WTC11 (cell line): ENCODE results near the gene ADGRD2. TPM values are rescaled to one million over a fixed set of nuclear protein-coding genes. Genes with fewer than 3 reads are reported as not detected.

Source experiments
- ATAC-seq: fragments of 200-7000 bp; cut with Tn5 transposase; 2 replicates; pipeline ENCODE4 v1.10.0; 2021; ENCODE audit warnings: mild to moderate bottlenecking, moderate library complexity
- CTCF ChIA-PET: fragments of 300-600 bp; sonication (Branson Sonifier 250); formaldehyde crosslinking; loops from one replicate; lab custom pipeline; 2021; ENCODE audit warnings: antibody characterized with exemption; lab: Charles Lee
- POLR2A ChIA-PET: fragments of 350-600 bp; sonication (Branson Sonifier 250); formaldehyde crosslinking; loops from one replicate; lab custom pipeline; 2021; ENCODE audit warnings: antibody characterized with exemption; lab: Charles Lee
- DNase-seq: peaks from one replicate; pipeline ENCODE4 v3.0.0; 2021; ENCODE audit warnings: low spot score
- H3K27ac Mint-ChIP-seq: 2 replicates; pipeline ENCODE4 v1.8.0; 2021; ENCODE audit warnings: mixed read lengths
- H3K27me3 Mint-ChIP-seq: 2 replicates; pipeline ENCODE4 v1.8.0; 2021; ENCODE audit warnings: low read depth, mild to moderate bottlenecking, moderate library complexity, mixed read lengths
- H3K36me3 Mint-ChIP-seq: 2 replicates; pipeline ENCODE4 v1.8.0; 2021; ENCODE audit warnings: mixed read lengths
- H3K4me1 Mint-ChIP-seq: 2 replicates; pipeline ENCODE4 v1.8.0; 2022; ENCODE audit warnings: mixed read lengths
- H3K4me3 Mint-ChIP-seq: 2 replicates; pipeline ENCODE4 v1.8.0; 2021; ENCODE audit warnings: mild to moderate bottlenecking, moderate library complexity, mixed read lengths
- H3K9me3 Mint-ChIP-seq: 2 replicates; pipeline ENCODE4 v1.8.0; 2021; ENCODE audit warnings: mixed read lengths
- CDX4 ChIP-seq: fragments of 250-450 bp; sonication (Bioruptor Pico); IDR thresholded peaks from 2 replicates; pipeline ENCODE4 v1.9.0; 2021; ENCODE audit warnings: moderate library complexity, mild to moderate bottlenecking, inconsistent platforms, borderline replicate concordance
- CREM ChIP-seq: sonication (generic); formaldehyde crosslinking; IDR thresholded peaks from 2 replicates; pipeline ENCODE4 v1.8.1; 2022; ENCODE audit warnings: mild to moderate bottlenecking, missing genetic modification reagents, moderate library complexity
- IRF2 ChIP-seq: sonication (generic); formaldehyde crosslinking; IDR thresholded peaks from 2 replicates; pipeline ENCODE4 v1.8.0; 2022; ENCODE audit warnings: low read depth, missing genetic modification reagents, borderline replicate concordance
- MXD4 ChIP-seq: fragments of 250-450 bp; sonication (Bioruptor Pico); IDR thresholded peaks from 2 replicates; pipeline ENCODE4 v1.8.0; 2021; ENCODE audit warnings: mild to moderate bottlenecking, moderate library complexity, borderline replicate concordance
- SMAD4 ChIP-seq: sonication (generic); formaldehyde crosslinking; IDR thresholded peaks from 2 replicates; pipeline ENCODE4 v1.8.0; 2022; ENCODE audit warnings: mild to moderate bottlenecking, missing genetic modification reagents
- TCF7 ChIP-seq: sonication (generic); formaldehyde crosslinking; IDR thresholded peaks from 2 replicates; pipeline ENCODE4 v1.8.0; 2022; ENCODE audit warnings: mild to moderate bottlenecking, low read depth, missing genetic modification reagents, moderate library complexity
- TEAD4 ChIP-seq: sonication (generic); formaldehyde crosslinking; IDR thresholded peaks from 2 replicates; pipeline ENCODE4 v1.8.0; 2022; ENCODE audit warnings: mild to moderate bottlenecking, missing genetic modification reagents
- USF1 ChIP-seq: sonication (generic); formaldehyde crosslinking; IDR thresholded peaks from 2 replicates; pipeline ENCODE4 v1.8.0; 2022; ENCODE audit warnings: mild to moderate bottlenecking, missing genetic modification reagents
- ZBTB21 ChIP-seq: sonication (generic); formaldehyde crosslinking; IDR thresholded peaks from 2 replicates; pipeline ENCODE4 v1.8.1; 2023; ENCODE audit warnings: mild to moderate bottlenecking, missing genetic modification reagents, borderline replicate concordance
- ZNF281 ChIP-seq: sonication (generic); formaldehyde crosslinking; IDR thresholded peaks from 2 replicates; pipeline ENCODE4 v1.8.0; 2023; ENCODE audit warnings: mild to moderate bottlenecking, missing genetic modification reagents
- ZNF423 ChIP-seq: fragments of 250-450 bp; sonication (Bioruptor Pico); IDR thresholded peaks from 2 replicates; pipeline ENCODE4 v2.1.2; 2022; ENCODE audit warnings: mild to moderate bottlenecking, moderate library complexity
- ZSCAN18 ChIP-seq: fragments of 250-450 bp; sonication (Bioruptor Pico); IDR thresholded peaks from 2 replicates; pipeline ENCODE4 v2.1.2; 2022; ENCODE audit warnings: mild to moderate bottlenecking, moderate library complexity
- total RNA-seq: library from RNA; stranded (reverse); gene quantifications from 3 replicates; pipeline ENCODE4 v1.2.3, GENCODE V29; 2021
- TF ChIP-seq, protein P1 (sequence below): sonication (generic); formaldehyde crosslinking; IDR thresholded peaks from 2 replicates; pipeline ENCODE4 v1.8.1; 2023; ENCODE audit warnings: mild to moderate bottlenecking, missing genetic modification reagents
- TF ChIP-seq, protein P2 (sequence below): sonication (generic); formaldehyde crosslinking; IDR thresholded peaks from 2 replicates; pipeline ENCODE4 v1.8.0; 2022; ENCODE audit warnings: mild to moderate bottlenecking, missing genetic modification reagents

Gene ADGRD2
- total RNA-seq, 1 experiment from 2014 or later, result 0.61 TPM

GRCh38 chr9:124426361-124426760, 23.9 kb upstream of the ADGRD2 start:
- Mint-ChIP-seq H3K27ac (no peak overlapping the region), H3K4me3 (no peak overlapping the region), H3K4me1 (no peaks in the 10 kb centered on the region), H3K36me3 (no peaks in the 10 kb centered on the region), H3K27me3 (peaks cover 9% of the 10 kb centered on the region), H3K9me3 (no peaks in the 10 kb centered on the region)
- no peak for DNase-seq
- ChIA-PET CTCF (no interaction called here), POLR2A (no interaction called here)
- no peak for ATAC-seq
- TF ChIP-seq, protein P1, sequence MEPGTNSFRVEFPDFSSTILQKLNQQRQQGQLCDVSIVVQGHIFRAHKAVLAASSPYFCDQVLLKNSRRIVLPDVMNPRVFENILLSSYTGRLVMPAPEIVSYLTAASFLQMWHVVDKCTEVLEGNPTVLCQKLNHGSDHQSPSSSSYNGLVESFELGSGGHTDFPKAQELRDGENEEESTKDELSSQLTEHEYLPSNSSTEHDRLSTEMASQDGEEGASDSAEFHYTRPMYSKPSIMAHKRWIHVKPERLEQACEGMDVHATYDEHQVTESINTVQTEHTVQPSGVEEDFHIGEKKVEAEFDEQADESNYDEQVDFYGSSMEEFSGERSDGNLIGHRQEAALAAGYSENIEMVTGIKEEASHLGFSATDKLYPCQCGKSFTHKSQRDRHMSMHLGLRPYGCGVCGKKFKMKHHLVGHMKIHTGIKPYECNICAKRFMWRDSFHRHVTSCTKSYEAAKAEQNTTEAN (CRISPR knock-in tag), result no peak
- TF ChIP-seq MXD4 (CRISPR knock-in tag) (no peak), ZNF423 (no peak), ZNF281 (CRISPR knock-in tag) (no peak), CDX4 (no peak), USF1 (no peak)
- TF ChIP-seq, protein P2, sequence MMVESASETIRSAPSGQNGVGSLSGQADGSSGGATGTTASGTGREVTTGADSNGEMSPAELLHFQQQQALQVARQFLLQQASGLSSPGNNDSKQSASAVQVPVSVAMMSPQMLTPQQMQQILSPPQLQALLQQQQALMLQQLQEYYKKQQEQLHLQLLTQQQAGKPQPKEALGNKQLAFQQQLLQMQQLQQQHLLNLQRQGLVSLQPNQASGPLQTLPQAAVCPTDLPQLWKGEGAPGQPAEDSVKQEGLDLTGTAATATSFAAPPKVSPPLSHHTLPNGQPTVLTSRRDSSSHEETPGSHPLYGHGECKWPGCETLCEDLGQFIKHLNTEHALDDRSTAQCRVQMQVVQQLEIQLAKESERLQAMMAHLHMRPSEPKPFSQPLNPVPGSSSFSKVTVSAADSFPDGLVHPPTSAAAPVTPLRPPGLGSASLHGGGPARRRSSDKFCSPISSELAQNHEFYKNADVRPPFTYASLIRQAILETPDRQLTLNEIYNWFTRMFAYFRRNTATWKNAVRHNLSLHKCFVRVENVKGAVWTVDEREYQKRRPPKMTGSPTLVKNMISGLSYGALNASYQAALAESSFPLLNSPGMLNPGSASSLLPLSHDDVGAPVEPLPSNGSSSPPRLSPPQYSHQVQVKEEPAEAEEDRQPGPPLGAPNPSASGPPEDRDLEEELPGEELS (CRISPR knock-in tag), result no peak

- Mint-ChIP-seq H3K9me3 (no peaks in the 10 kb centered on the region), H3K27me3 (peaks cover 9% of the 10 kb centered on the region), H3K36me3 (no peaks in the 10 kb centered on the region), H3K4me3 (no peak overlapping the region), H3K27ac (no peak overlapping the region), H3K4me1 (no peaks in the 10 kb centered on the region)
- ATAC-seq, result no peak
- ChIA-PET POLR2A (no interaction called here), CTCF (interaction anchor here (0.7 to 1.0 kb wide), 2 partner anchors 8 to 35 kb away, joined by 3 read pairs; no protein-coding TSS in a partner anchor)
- DNase-seq, result no peak
- TF ChIP-seq ZBTB21 (CRISPR knock-in tag) (no peak), SMAD4 (CRISPR knock-in tag) (no peak), TCF7 (CRISPR knock-in tag) (no peak)
Measured at GRCh38 chr9:124427281-124427680, 23.0 kb upstream of the ADGRD2 start.

DNA sequence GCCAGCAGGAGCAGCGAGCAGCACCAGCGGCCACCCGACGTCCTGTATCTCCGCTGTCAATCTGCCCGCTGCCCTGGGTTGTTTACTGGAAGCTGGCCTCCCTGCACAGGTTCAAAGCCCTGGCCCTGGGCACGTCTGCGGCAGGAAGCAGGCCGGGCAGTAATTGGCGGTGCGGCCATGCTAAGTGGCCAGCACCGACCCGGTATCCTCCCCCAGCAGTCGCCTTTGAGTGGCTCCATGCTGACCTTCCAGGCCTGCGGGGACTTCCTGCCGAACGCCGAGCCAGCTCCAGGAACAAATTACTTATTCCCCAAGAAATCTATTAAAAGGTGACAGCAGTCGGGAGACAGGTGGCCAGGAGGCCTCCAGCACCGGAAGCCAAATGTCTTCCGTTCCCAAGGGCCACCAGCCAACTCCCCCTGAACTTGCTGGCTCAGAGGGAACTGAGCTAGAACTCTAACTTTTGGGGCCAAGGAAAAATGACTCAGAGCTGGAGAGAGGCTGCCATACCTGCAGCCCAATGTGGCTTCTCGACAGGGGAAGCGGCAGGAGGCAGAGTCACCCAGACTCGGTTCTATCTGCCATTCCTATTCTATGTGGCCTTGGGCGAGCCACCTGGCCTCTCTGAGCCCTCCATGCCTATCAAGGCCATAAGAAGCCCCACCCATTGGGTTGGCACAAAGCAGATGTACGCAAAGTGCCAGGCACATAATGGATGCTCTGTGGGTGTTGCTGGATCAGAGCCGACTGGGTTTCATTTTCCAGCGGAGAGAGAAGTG, 21.3 kb upstream of the ADGRD2 start:
- no peaks in the 10 kb centered on the region for H3K9me3 Mint-ChIP-seq
- H3K36me3 Mint-ChIP-seq, result no peaks in the 10 kb centered on the region
- no peak overlapping the region for H3K27ac Mint-ChIP-seq
- ChIA-PET POLR2A (no interaction called here), CTCF (interaction anchor here (1.5 to 1.8 kb wide), 2 partner anchors 10 to 283 kb away, joined by 3 to 9 read pairs; no protein-coding TSS in a partner anchor)
- peaks cover 2% of the 10 kb centered on the region for H3K27me3 Mint-ChIP-seq
- DNase-seq (no peak), ATAC-seq (no peak)
- no peak for TF ChIP-seq CREM (CRISPR knock-in tag)
- TF ChIP-seq IRF2 (CRISPR knock-in tag), result no peak
- no peak for TF ChIP-seq ZSCAN18 (CRISPR knock-in tag)
- no peak for TF ChIP-seq TEAD4 (CRISPR knock-in tag)
- no peaks in the 10 kb centered on the region for H3K4me1 Mint-ChIP-seq
- no peak overlapping the region for H3K4me3 Mint-ChIP-seq
